ENCODE data around the gene PHYH.
"Not testable (repeated sequence)": the region's sequence is repeated elsewhere in the genome, so short reads cannot be mapped to it uniquely, and the experiment has no call there.

Gene PHYH

GRCh38 chr10:13319166-13319565 is 19.3 kb upstream of the PHYH start:
- DNase-seq: no peak

GRCh38 chr10:13317474-13317873 is 17.6 kb upstream of the PHYH start:
- DNase-seq: no peak

DNA sequence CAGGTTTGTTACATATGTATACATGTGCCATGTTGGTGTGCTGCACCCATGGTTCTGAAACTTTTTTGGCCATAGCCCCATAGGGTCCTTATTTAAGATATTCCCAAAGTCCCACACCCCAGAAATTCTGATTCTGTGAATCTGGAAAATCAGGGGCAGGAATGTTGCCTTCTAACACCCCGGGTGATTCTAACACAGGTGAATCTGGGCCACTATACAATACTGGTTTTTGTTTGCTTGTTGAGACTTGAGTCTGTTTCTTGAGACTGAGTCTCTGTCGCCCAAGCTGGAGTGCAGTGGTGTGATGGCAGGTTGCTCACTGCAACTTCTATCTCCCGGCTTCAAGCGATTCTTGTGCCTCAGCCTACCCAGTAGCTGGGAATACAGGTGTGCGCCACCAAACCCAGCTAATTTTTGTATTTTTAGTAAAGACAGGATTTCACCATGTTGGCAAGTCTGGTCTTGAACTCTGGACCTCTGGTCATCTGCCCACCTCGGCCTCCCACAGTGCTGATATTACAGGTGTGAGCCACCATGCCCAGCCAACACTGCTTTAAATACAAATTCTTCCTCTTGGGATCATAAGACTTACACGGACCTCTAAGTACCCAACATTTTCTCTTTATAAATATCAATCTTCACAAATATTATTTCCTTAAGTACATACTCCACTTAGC is 16.9 kb upstream of the PHYH start:
- no peak for DNase-seq

DNA sequence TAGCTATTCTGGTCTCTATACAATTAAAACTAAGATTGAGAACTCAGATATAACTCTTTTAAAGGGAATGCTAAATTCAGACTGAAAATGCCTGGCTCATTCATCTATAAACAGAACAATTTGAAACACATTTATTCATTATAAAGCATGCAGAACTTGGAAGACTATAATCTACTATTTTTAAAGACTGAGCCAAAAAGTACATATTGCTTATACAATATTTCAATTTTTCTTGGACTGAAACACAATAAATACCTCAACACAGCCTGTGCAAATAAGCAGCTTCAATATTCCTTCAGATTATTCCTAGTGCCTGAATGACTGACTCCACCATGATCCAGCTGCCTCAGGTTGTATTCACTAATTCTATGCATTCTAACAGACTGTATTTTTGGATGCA is 15.5 kb upstream of the PHYH start:
- no peak for DNase-seq

GRCh38 chr10:13311177-13311575 is 11.3 kb upstream of the PHYH start:
- no peak for DNase-seq

DNA sequence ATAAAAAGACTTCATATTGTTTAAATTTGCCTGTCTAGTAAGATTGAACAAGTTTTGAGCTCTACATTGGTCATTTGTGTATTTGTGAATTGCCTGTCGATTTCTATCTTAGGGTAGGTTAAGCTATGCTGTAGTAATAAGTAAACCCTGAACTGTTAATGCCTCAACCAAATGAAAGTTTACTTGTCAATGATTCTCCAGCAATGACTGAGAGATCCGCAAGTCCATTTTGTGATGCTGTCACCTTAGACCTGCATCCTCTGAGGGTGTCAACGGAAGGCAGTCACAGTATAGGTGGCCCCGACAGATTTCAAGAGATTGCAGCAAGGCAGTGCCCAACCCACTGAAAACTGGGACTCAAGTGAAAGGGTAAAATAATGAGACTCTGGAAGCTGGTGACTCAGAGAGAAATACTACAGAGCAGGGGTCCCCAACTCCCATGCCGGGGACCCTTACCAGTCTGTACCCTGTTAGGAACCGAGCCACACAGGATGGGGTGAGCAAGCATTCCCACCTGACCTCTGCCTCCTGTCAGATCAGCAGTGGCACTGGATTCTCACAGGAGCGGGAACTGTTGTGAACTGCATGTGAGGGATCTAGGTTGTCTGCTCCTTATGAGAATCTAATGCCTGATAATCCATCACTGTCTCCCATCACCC is 10.8 kb upstream of the PHYH start:
- no peak for DNase-seq

DNA sequence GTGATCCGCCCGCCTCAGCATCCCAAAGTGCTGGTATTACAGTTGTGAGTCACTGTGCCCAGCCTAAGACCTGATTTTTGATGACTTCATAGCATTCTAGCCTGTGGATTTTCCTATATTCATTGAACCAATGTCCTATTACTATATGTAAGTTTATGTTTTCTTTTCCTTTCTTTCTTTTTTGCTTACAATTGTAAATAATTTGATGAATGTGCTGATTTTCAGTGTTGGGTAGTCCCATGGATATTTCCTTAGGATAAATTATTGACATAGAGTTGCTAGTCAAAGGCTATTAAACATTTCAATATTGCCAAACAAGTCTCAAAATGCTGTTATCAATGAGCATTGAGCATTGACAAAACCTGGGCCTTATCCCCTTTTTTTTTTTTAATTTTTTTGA is 9.9 kb upstream of the PHYH start:
- no peak for DNase-seq

GRCh38 chr10:13308096-13308495 is 8.2 kb upstream of the PHYH start:
- no peak for DNase-seq

DNA sequence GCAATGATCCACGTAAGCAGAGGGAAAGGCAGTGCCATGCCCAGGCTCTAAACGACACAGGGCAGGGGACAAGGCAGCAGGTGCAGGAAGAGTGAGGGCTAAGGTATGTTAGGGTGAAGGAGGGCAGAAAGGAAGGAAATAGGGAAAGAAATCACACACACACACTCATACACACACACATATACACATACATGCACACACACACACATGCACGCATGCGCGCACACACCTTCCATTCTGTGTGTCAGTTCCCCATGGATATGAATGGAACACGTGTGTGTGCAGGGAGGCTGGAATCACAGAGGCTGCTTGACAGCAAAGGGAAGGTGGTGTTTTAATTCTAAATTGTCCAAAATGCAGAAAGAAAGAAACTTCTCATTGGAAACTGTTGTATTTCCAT is 6.2 kb upstream of the PHYH start:
- DNase-seq: no peak

- no peak for DNase-seq
Measured at GRCh38 chr10:13302821-13303555, 3.1 kb upstream of the PHYH start.

DNA sequence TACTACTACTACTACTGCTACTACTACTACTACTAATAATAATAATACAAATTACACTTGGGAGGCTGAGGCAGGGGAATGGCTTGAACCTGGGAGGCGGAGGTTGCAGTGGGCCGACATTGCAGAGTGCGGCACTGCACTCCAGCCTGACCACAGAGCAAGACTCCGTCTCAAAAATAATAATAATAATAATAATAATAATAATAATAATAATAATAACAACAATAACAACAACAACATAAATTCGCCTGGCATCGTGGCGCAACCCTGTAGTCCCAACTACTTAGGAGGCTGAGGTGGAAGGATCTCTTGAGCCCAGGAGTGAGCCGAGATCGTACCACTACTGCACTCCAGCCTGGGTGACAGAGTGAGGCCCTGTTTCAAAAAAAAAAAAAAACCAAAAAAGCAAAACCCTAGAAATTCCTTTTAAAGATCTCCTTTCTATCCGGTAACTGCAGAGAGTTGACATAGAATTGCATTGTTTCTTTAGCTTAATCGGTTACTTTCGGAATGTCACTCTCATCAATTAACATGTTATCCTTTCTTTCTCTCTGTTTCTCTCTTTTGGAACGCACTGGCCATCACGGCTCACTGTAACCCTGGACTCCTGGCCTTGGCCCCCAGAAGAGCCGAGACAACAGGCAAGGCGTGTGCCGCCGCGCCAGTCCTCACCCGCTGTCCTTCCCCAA is 972 bp downstream of the PHYH start:
- DNase-seq: no peak

DNA sequence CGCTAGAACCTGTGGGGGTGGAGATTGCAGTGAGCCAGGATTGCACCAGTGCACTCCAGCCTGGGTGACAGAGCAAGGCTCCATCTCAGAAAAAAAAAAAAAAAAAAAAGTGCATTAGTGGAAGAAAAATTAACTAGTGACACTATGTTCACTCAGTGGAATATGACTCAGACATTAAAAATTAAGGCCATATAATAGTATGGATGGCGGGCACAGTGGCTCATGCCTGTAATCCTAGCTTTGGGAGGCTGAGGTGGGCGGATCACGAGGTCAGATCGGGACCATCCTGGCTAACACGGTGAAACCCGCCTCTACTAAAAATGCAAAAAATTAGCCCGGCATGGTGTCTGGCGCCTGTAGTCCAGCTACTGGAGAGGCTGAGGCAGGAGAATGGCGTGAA is 3.4 kb downstream of the PHYH start:
- DNase-seq: no peak

- no peak for DNase-seq
Measured at GRCh38 chr10:13294784-13295183, 5.1 kb downstream of the PHYH start.

DNA sequence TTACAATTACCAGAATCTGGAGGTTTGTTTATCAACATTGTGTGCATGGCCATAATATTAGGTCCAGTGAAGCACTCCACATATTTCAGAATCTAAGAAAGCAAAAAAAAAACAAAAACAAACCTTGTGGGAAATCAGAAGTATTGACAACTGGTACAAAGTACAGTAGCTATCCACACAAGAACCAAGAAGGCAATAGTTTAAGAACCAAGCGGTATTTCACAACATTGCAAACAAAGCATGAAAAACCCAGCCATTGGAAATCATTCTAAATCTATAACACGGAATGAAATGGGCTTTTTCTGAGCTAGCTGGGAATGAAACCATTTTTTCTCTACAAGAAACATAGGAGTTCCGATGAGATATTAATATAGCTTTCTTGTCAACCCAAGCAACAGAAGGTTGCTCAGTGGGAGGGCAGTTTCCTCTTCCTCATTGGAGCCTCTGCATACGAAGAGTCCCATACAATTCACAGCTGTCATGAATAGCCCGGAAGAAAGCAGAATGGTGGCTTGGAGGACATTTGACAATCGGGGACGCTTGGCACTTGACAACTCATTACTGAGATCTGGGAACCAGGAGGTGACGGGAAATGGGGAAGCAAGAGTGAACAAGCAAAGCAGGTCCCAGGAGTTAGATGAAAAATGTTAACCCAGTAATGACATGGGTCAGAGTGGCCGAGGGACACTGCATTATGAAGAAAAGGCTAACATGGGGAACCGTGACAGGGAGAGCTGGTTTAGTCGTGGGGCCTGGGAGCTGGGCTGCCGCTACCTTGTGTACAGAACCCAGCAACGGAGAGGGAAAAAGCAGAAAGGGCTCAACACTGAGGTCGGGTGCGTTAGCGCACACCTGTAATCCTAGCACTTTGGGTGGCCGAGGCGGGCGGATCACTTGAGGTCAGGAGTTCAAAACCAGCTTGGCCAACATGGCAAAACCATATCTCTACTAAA is 7.8 kb downstream of the PHYH start:
- no peak for DNase-seq

GRCh38 chr10:13291061-13291460 is 8.8 kb downstream of the PHYH start:
- DNase-seq: no peak

GRCh38 chr10:13284050-13284449 is 15.8 kb downstream of the PHYH start:
- no peak for DNase-seq

DNA sequence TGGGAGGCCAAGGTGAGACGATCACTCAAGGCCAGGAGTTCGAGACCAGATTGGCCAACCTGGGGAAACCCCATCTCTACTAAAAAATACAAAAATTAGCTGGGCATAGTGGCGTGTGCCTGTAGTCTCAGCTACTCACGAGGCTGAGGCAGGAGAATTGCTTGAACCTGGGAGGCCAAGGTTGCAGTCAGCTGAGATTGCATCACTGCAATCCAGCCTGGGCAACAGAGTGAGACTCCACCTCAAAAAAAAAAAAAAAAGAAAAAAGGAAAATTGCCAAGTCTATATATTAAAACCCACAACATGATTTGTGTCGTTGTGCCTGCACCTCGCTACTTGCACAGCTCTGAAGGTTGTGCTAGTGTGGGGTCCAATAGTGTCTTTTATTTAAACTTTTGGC is 17.5 kb downstream of the PHYH start:
- DNase-seq: not testable (repeated sequence)

DNA sequence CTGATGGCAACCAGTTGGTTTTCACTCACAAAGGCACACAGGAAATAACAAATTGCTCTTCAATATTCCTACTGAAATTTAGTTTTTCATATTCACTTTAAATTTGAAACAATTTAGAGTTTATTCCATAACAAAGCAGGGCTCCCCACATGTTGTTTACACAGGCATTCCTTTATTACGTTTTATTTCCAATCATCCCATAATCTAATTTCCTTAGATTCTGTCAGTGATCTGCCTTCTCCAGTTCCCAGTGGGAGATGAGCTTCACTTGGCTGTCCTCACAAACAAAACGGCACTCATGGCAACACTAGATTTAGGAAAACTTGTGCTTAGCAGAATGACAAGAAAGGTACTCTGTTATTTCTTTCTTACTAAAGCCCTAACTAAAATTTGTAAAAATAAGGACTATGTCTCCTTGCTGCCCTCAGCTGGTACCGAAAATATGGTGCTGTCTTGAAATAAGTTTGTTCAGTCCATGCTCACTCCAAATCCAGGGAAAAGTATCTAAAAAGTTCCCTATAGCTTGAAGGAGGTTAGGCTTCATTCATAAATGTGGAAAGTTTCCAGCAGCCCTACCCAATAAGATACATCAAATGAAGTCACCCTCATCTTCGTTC is 23.0 kb downstream of the PHYH start:
- DNase-seq: no peak

DNA sequence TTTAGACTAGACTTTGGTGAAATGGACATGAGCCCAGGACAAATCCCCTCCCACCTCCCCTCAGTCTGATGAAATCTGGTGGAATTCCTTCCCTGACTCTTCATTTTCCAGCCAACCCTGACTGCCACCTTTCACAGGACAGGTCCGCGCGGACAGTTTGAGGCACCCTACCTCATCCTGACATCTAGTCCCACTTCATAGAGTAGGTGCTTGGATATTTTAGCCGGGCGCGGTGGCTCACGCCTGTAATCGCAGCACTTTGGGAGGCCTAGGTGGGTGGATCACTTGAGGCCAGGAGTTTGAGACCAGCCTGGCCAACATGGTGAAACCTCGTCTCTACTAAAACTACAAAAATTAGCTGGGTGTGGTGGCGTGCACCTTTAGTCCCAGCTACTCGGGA is 23.7 kb downstream of the PHYH start:
- not testable (repeated sequence) for DNase-seq

DNA sequence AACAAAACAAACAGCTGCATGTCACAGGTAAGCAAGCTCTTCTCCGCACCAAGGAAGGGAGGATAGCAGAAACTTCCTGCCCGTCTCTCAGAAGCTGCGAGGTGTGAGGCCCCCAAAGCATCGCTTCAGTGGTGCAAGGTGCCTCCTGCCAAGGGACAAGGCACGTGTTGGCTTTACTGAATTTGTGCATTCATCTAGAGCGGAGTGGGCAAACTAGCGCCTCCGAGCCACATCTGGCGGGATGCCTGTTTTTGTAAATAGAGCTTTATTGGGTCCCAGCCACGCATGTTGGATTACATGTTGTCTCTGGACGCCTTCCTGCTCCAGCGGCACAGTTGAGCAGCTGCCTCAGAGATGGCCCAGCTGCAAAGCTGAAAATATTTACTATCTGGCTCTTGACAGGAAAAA is 27.7 kb downstream of the PHYH start:
- no peak for DNase-seq

- peak; percentile 70 for DNase-seq
Measured at GRCh38 chr10:13271552-13272163, 28.2 kb downstream of the PHYH start.
